LoVo (cell line): ENCODE results near the gene GHRH.

Source experiments
- DNase-seq: peaks from one replicate; pipeline ENCODE4 v3.0.0-alpha.2; 2016; ENCODE audit warnings: low spot score

Gene GHRH

GRCh38 chr20:37290158-37290810 is 28.7 kb upstream of the GHRH start:
- no peak for DNase-seq

- no peak for DNase-seq
Observed at GRCh38 chr20:37288091-37288490, 26.5 kb upstream of the GHRH start.

GRCh38 chr20:37285664-37286374 is 24.2 kb upstream of the GHRH start:
- DNase-seq, result no peak

GRCh38 chr20:37284691-37285161 is 23.1 kb upstream of the GHRH start:
- no peak for DNase-seq

GRCh38 chr20:37283530-37284195 is 22.0 kb upstream of the GHRH start:
- no peak for DNase-seq

- no peak for DNase-seq
Observed at GRCh38 chr20:37282556-37282955, 20.9 kb upstream of the GHRH start.

- no peak for DNase-seq
Observed at GRCh38 chr20:37280403-37280802, 18.8 kb upstream of the GHRH start.

- no peak for DNase-seq
Observed at GRCh38 chr20:37279820-37280219, 18.2 kb upstream of the GHRH start.

- no peak for DNase-seq
Observed at GRCh38 chr20:37278966-37279590, 17.5 kb upstream of the GHRH start.

GRCh38 chr20:37277253-37277593 is 15.6 kb upstream of the GHRH start:
- DNase-seq, result no peak

GRCh38 chr20:37276494-37277252 is 15.1 kb upstream of the GHRH start:
- no peak for DNase-seq

GRCh38 chr20:37274851-37275524 is 13.4 kb upstream of the GHRH start:
- DNase-seq, result no peak

- DNase-seq, result no peak
Observed at GRCh38 chr20:37273988-37274387, 12.4 kb upstream of the GHRH start.

- no peak for DNase-seq
Observed at GRCh38 chr20:37271421-37271768, 9.8 kb upstream of the GHRH start.

- DNase-seq, result no peak
Observed at GRCh38 chr20:37270576-37271420, 9.2 kb upstream of the GHRH start.

GRCh38 chr20:37267667-37268313 is 6.2 kb upstream of the GHRH start:
- no peak for DNase-seq

- DNase-seq, result no peak
Observed at GRCh38 chr20:37266940-37267666, 5.5 kb upstream of the GHRH start.

GRCh38 chr20:37265152-37265551 is 3.5 kb upstream of the GHRH start:
- DNase-seq, result no peak

- no peak for DNase-seq
Observed at GRCh38 chr20:37263686-37264085, 2.1 kb upstream of the GHRH start.
